ENCODE data around the gene CCDC102A.
A peak's percentile ranks its signal among the peaks of the same experiment; 100 is the strongest.

The CCDC102A gene

GRCh38 chr16:57519796-57520360 is 16.5 kb downstream of the CCDC102A start:
- peak; percentile 67 to 76 (median 72) for DNase-seq (ENCODE audit: low read depth in 4 of 4, low spot score in 1 of 4)

GRCh38 chr16:57518922-57519321 is 17.4 kb downstream of the CCDC102A start:
- no peak for DNase-seq (ENCODE audit: low read depth in 4 of 4, low spot score in 1 of 4)

DNA sequence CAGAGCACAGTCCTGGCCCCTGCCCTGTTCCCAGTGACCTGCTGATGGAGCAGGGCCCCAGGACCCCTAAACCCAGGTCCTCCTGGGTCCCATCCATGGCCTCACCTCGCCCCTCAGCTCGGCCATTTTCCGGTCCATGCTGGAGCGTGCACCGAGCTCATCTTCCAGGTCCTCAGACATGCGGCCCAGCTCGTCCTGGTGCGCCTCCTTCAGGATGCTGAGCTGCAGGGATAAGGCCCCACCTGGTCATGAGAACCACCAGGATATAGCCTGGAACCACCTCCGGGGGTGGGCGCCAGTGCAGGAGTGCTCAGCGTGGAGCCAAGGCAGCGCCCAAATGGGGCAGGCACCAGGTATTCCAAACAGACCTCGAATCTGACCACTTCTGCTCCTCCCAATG is 17.9 kb downstream of the CCDC102A start:
- DNase-seq (ENCODE audit: low read depth in 4 of 4, low spot score in 1 of 4) = no peak

DNA sequence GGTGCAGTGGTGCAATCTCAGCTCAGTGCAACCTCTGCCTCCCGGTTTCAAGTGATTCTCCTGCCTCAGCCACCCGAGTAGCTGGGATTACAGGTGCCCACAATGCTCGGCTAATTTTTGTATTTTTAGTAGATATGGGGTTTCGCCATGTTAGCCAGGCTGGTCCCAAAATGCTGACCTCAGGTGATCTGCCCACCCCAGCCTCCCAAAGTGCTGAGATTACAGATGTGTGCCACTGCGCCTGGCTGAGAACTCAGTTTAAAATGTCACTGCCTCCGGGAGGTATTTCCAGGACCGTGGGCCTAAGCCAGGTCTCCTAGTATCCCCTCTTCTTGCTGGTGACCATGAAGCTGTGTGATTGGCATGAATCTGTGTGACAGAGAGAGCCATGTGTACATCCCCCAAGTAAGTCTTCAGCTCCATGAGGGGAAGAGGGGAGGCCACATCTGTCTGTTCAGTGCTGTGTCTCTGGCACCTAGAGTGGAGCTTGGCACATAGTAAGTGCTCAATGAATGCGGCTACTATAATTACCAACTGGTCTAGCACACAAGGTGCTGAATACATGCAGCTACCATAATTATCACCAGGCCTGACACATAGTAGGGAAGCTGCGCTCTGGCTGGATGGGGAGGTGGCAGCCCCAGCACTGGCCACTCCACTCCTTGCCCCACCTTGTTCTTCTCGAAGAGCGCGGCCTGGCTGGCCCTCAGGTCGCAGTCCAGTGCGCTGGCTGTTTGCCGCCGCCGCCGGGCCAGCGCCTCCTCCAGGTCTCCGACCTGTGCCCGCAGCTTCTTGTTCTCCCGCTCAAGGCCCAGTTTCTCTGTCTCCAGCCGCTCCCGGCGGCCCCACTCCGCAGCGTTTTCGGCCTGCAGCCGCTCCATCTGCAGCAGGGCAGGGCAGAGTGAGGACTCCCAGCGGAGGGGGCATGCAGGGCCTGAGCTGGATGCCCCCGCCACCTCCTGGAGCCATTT is 18.7 kb downstream of the CCDC102A start:
- DNase-seq (ENCODE audit: low read depth in 4 of 4, low spot score in 1 of 4) = no peak

- no peak for DNase-seq (ENCODE audit: low read depth in 4 of 4, low spot score in 1 of 4)
Observed at GRCh38 chr16:57516773-57517172, 19.6 kb downstream of the CCDC102A start.

DNA sequence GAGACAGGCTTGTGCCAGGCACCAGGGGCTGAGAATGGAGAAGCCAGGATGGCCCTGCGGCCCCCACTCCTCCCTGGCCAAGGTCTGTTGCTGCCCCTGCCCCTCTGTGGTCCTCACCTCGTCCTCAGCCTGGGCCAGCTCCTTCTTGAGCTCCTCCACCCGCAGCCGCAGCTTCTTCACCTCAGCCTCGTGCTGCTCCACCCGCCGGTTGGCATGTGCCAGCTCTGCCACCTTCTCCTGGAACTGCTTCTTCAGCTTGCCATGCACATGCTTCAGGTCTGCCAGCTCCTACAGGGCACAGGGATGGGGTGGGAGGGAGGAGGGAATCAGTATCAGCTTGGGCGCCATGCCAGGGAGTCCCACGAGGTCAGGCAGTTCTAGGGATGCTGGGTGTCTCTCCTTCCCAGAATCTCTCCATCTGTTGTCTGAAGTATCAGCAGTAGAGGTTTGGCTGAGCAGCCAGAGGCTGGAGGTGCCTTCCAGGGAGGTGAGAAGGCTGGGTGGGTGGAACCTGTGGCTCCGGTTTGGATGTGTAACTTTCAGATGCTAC is 20.1 kb downstream of the CCDC102A start:
- DNase-seq (ENCODE audit: low read depth in 4 of 4, low spot score in 1 of 4) = no peak

- no peak for DNase-seq (ENCODE audit: low read depth in 4 of 4, low spot score in 1 of 4)
Observed at GRCh38 chr16:57514791-57515600, 21.4 kb downstream of the CCDC102A start.

DNA sequence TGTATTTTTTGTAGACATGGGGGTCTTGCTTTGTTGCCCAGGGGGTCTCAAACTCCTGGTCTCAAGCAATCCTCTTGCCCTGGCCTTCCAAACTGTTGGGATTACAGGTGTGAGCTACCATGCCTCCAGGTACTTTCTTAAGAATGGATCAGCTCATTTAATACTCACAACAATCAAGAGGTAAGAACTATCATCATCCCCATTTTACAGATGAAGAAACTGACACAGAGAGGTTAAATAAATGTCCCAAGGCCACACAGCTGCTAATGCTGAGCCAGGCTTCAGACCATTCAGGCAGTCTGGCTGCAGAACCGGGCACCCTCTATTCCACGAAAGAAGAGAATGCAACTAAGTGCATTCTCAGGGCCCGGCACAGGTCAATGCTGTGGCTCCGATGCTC is 22.0 kb downstream of the CCDC102A start:
- no peak for DNase-seq (ENCODE audit: low read depth in 4 of 4, low spot score in 1 of 4)

- DNase-seq (ENCODE audit: low read depth in 4 of 4, low spot score in 1 of 4) = no peak
Observed at GRCh38 chr16:57513371-57514102, 22.8 kb downstream of the CCDC102A start.

GRCh38 chr16:57512296-57513001 is 23.9 kb downstream of the CCDC102A start:
- DNase-seq (ENCODE audit: low read depth in 4 of 4, low spot score in 1 of 4) = no peak

GRCh38 chr16:57510016-57510871 is 26.1 kb downstream of the CCDC102A start:
- DNase-seq (ENCODE audit: low read depth in 4 of 4, low spot score in 1 of 4) = no peak

- no peak for DNase-seq (ENCODE audit: low read depth in 4 of 4, low spot score in 1 of 4)
Observed at GRCh38 chr16:57509231-57509923, 27.0 kb downstream of the CCDC102A start.

GRCh38 chr16:57508035-57508425 is 28.3 kb downstream of the CCDC102A start:
- no peak for DNase-seq (ENCODE audit: low read depth in 4 of 4, low spot score in 1 of 4)

DNA sequence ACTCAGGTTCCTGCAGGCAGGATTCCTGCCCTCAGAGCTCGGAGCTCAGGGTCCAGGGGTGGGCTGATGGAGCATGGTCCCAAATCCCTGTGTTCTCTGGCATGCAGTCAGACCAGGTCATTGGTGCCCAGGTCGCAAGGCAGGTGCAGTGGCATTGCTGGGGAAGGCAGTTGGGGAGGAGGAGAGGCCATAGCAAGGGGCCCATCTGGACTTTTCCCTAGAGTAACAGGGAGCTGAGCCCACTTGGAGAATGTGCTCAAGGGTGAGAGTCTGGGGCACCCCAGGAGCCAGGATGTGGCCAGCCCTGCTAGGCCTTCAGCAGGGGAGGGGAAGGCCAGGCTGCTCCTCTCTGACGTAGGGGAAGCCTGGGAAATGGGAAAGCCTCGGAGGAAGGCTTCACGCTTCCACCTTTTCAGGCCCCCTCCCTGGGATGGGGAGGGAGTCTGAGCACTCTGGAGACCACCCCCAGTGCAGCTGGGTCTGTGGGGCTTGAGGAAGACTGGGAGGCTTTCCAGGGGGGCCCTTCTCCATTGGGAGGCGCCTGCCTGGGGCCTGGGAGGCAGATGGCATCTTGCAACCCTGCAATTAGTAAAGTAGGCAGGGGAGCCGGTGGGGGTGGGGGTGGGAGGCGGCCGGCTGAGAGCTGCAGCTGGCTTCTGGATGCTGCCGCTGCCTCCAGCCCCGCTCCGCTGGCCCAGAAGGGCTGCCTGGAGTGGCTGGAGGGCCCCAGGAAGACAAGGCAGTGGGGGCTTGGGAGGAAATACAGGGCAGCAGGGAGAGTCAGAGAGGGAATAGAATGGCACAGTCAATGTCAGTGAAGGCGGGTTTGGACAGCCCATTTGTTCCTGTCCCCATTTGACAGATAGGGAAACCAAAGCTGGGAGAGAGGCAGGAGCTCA is 29.0 kb downstream of the CCDC102A start:
- no peak for DNase-seq (ENCODE audit: low read depth in 4 of 4, low spot score in 1 of 4)

DNA sequence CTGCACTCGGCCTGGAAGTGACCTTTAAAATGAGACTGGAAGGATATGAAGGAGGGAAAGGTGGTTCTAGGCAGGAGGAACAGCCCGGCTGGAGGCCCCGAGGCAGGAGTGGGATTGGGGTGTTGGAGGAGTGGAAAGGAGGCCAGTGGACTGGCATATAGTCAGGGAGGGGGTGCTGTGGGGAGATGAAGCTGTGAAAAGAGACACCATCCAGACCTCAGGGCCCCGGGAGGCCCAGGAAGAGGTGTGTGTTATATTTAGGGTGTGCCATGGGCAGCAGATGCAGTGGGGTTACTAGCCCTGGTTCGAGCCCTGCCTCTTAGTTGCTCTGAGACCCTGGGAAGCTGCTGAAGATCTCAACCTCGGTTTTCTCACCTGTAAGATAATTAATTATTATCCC is 31.2 kb downstream of the CCDC102A start:
- no peak for DNase-seq (ENCODE audit: low read depth in 4 of 4, low spot score in 1 of 4)

- DNase-seq (ENCODE audit: low read depth in 4 of 4, low spot score in 1 of 4) = no peak
Observed at GRCh38 chr16:57504491-57504890, 31.9 kb downstream of the CCDC102A start.

- DNase-seq (ENCODE audit: low read depth in 4 of 4, low spot score in 1 of 4) = no peak
Observed at GRCh38 chr16:57504001-57504400, 32.4 kb downstream of the CCDC102A start.

DNA sequence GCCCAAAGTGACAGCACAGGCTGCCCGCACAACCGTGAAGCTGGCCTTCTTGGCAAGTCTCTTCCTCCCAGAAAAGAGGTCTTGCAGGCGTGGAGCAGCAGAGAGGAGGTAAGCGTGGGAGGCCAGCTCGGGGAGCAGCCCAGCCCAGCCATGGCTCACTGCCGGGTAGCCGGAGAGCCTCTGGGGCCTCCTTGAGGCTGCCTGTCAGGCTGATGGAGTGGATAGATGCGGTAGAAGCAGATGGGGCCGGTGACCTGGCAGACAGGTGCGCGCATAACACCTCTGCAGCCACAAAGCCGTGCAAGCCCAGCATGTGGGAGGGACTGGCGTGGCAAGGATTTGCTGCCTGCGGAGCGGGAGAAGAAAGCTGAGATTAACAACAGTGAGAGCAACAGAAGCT is 33.0 kb downstream of the CCDC102A start:
- no peak for DNase-seq (ENCODE audit: low read depth in 4 of 4, low spot score in 1 of 4)
